ENCODE data around the gene SEC14L5.

SEC14L5 gene

GRCh38 chr16:5000573-5001001 lies 42.5 kb downstream of the SEC14L5 start:
- TF ChIP-seq ZNF274 (IDR thresholded peaks at IDR 0.05; ENCODE audit: low read depth, low read length), result no peak
- no peak overlapping the region for H3K4me3 ChIP-seq (ENCODE audit: low read length)

- H3K4me3 ChIP-seq (ENCODE audit: low read length), result no peak overlapping the region
- TF ChIP-seq ZNF274 (IDR thresholded peaks at IDR 0.05; ENCODE audit: low read depth, low read length), result no peak
Measured at GRCh38 chr16:5001571-5001970, 43.4 kb downstream of the SEC14L5 start.

GRCh38 chr16:5001986-5002385 lies 43.9 kb downstream of the SEC14L5 start:
- no peak for TF ChIP-seq ZNF274 (IDR thresholded peaks at IDR 0.05; ENCODE audit: low read depth, low read length)
- no peak overlapping the region for H3K4me3 ChIP-seq (ENCODE audit: low read length)

DNA sequence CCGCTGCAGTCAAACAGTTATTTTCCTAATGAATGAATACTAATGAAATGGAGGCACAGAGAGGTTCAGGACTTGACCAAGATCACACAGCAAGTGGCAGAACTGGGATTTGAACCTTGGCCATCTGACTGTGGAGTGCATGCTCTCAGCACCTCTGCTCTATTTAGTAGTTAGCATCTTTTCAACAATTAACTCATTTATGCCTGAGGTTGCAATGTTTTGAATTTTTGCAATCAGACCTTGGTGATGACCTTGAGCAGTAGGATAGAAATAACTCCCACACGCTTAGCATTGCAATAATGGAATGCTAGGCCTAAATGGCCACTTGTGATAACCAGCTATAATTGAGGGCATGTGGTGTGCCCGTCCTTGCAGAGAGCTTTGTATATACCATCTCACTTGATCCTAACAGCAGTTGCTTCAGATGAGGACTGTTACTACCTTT lies 44.6 kb downstream of the SEC14L5 start:
- TF ChIP-seq ZNF274 (IDR thresholded peaks at IDR 0.05; ENCODE audit: low read depth, low read length), result no peak

GRCh38 chr16:5003211-5003610 lies 45.1 kb downstream of the SEC14L5 start:
- no peak for TF ChIP-seq ZNF274 (IDR thresholded peaks at IDR 0.05; ENCODE audit: low read depth, low read length)

More for the DNA sequence above, 44.6 kb downstream of the SEC14L5 start:
- H3K4me3 ChIP-seq (ENCODE audit: low read length), result no peak overlapping the region

DNA sequence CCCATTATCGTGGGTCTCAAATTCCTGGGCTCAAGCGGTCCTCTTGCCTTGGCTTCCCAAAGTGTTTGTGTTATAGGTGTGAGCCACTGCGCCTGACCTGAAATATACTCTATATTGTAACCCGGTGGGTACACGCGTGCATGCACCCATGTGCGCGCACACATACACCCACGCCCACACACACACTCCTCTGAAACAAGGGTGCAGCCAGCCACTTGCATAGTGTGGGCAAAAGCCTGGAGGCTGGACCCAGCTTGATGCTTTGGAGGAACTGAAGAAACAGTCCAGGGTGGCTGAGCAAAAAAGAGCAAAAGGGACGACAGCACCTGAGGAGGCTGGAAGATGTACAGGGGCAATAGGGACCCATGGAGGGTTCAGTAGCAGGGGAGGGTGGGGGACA lies 45.7 kb downstream of the SEC14L5 start:
- no peak for TF ChIP-seq ZNF274 (IDR thresholded peaks at IDR 0.05; ENCODE audit: low read depth, low read length)
- no peak overlapping the region for H3K4me3 ChIP-seq (ENCODE audit: low read length)

More at GRCh38 chr16:5003211-5003610, 45.1 kb downstream of the SEC14L5 start:
- H3K4me3 ChIP-seq (ENCODE audit: low read length), result no peak overlapping the region

GRCh38 chr16:5004311-5004710 lies 46.2 kb downstream of the SEC14L5 start:
- no peak for TF ChIP-seq ZNF274 (IDR thresholded peaks at IDR 0.05; ENCODE audit: low read depth, low read length)
- H3K4me3 ChIP-seq (ENCODE audit: low read length), result no peak overlapping the region

GRCh38 chr16:5005916-5006315 lies 47.8 kb downstream of the SEC14L5 start:
- TF ChIP-seq ZNF274 (IDR thresholded peaks at IDR 0.05; ENCODE audit: low read depth, low read length), result no peak
- no peak overlapping the region for H3K4me3 ChIP-seq (ENCODE audit: low read length)

DNA sequence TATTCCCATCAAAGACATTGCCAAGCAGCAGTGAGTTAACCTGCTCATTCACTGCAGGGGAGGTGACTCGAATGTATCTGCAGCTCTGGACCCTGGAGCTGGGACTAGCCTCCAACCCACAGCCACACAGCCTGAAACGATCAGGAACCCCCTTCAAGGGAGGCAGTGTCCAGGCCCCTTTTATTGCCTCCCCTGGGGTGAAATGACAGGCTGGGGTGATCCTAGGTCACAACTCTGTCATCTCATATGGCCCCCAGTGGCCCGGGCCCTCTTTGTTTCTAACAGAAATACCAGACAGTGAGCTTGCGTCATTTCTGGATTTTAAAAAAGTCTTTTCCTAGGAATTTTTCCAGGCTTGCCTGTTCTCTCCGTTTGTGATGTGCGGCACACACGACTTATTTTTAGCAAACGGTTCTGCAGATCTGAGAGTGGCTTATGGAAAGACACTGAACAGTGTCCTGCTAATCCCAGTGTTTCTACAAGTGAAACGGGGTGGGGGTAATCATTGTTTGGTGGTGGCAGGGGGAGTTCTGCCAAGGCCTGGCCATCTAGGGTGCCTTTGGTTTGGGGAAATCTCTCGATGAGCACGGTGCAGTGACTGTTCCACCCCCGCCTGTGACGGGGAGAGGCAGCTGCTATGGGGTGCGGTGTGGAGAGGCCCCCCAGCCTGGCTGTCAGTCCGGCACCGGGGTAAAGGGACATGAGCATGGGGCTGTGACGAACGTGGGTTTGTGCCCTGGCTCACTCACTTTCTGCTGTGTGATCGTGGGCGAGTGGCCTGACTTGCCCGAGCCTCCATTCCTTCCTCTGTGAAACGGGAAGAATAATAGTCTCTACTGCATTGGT lies 48.4 kb downstream of the SEC14L5 start:
- no peak overlapping the region for H3K4me3 ChIP-seq (ENCODE audit: low read length)
- no peak for TF ChIP-seq ZNF274 (IDR thresholded peaks at IDR 0.05; ENCODE audit: low read depth, low read length)

DNA sequence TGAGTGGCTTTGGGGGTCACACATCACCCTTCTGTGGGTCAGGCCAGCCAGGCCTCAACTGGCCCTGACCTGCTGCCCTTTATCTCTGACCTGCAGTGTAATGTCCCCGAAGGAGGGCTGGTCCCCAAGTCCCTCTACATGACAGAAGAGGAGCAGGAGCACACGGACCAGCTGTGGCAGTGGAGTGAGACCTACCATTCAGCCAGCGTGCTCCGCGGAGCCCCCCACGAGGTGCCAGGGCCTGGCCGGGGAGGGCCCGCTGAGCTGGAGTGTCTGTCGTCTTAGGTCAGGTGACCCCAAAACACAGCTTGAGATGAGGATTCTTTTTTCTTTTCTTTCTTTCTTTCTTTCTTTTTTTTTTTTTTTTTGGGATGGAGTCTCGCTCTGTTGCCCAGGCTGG lies 49.1 kb downstream of the SEC14L5 start:
- no peak overlapping the region for H3K4me3 ChIP-seq (ENCODE audit: low read length)
- TF ChIP-seq ZNF274 (IDR thresholded peaks at IDR 0.05; ENCODE audit: low read depth, low read length), result no peak

- TF ChIP-seq ZNF274 (IDR thresholded peaks at IDR 0.05; ENCODE audit: low read depth, low read length), result no peak
- no peak overlapping the region for H3K4me3 ChIP-seq (ENCODE audit: low read length)
Measured at GRCh38 chr16:5008311-5008731, 50.2 kb downstream of the SEC14L5 start.

GRCh38 chr16:5010576-5011329 lies 52.6 kb downstream of the SEC14L5 start:
- H3K4me3 ChIP-seq (ENCODE audit: low read length), result no peak overlapping the region

DNA sequence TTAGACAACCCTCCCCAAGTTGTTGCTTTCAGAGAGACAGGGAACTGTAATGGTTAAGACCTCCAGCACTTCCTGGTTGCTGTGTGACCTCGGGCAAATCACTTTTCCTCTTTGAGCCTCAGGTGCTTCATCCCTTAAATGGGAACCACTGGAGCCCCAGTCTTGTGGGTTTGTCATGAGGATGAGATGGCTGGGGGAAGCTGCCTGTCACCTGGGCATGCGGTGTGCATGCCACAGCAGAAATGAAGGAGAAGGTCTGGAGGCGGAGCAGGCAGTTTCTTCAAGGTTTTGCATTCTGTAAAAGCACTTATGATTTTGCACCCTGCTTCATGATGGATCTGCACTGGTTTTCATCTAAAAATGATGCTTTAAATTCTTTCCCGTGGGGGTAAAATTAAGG lies 53.5 kb downstream of the SEC14L5 start:
- H3K4me3 ChIP-seq (ENCODE audit: low read length), result no peak overlapping the region
- no peak for TF ChIP-seq ZNF274 (IDR thresholded peaks at IDR 0.05; ENCODE audit: low read depth, low read length)

More at GRCh38 chr16:5010576-5011329, 52.6 kb downstream of the SEC14L5 start:
- TF ChIP-seq ZNF274 (IDR thresholded peaks at IDR 0.05; ENCODE audit: low read depth, low read length), result no peak

DNA sequence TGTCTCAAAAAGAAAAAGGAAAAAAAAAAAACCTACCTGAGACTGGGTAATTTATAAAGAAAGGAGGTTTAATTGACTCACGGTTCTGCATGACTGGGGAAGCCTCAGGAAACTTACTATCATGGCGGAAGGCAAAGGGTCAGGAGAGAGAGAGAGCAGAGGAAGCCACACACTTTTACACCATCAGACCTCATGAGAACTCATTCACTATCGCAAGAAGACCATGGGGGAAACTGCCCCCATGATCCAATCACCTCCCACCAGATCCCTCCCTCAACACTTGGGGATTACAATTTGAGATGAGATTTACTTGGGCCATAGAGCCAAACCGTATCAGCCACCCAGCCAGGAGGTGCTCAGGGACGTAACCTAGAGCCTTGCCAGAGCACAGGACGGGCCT lies 54.8 kb downstream of the SEC14L5 start:
- TF ChIP-seq ZNF274 (IDR thresholded peaks at IDR 0.05; ENCODE audit: low read depth, low read length), result no peak

GRCh38 chr16:5015351-5015750 lies 57.2 kb downstream of the SEC14L5 start:
- no peak for TF ChIP-seq ZNF274 (IDR thresholded peaks at IDR 0.05; ENCODE audit: low read depth, low read length)

More for the DNA sequence above, 54.8 kb downstream of the SEC14L5 start:
- H3K4me3 ChIP-seq (ENCODE audit: low read length), result no peak overlapping the region

More at GRCh38 chr16:5015351-5015750, 57.2 kb downstream of the SEC14L5 start:
- no peak overlapping the region for H3K4me3 ChIP-seq (ENCODE audit: low read length)

Measured in GM08714 (cell line).